ENCODE measurements around the gene IL16. TPM values are rescaled to one million over a fixed set of nuclear protein-coding genes. Genes with fewer than 3 reads are reported as not detected.

IL16 gene
- total RNA-seq, 4 donors from 2014 or later: 28.1 to 40.8 (median 37.1) TPM

DNA sequence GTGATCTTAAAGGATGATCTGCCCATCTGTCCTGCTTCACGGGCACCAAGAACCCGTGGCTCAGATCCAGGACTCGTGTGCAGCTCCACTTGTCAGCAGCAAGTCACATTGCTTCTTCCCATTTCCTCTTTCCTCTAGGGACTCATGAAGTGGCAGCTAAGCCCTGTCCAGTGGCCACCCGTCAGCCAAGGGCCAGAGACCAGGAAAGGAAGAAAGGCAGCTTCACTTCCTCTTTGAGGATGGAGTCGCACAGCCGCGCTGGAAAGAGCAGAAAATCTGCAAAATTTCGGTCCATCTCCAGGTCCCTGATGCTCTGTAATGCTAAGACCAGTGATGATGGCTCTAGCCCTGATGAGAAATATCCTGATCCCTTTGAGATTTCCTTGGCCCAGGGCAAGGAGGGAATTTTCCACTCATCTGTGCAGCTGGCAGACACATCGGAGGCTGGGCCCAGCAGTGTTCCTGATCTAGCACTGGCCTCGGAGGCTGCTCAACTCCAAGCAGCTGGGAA lies 28.5 kb downstream of the IL16 start:
- TF ChIP-seq, protein P1, sequence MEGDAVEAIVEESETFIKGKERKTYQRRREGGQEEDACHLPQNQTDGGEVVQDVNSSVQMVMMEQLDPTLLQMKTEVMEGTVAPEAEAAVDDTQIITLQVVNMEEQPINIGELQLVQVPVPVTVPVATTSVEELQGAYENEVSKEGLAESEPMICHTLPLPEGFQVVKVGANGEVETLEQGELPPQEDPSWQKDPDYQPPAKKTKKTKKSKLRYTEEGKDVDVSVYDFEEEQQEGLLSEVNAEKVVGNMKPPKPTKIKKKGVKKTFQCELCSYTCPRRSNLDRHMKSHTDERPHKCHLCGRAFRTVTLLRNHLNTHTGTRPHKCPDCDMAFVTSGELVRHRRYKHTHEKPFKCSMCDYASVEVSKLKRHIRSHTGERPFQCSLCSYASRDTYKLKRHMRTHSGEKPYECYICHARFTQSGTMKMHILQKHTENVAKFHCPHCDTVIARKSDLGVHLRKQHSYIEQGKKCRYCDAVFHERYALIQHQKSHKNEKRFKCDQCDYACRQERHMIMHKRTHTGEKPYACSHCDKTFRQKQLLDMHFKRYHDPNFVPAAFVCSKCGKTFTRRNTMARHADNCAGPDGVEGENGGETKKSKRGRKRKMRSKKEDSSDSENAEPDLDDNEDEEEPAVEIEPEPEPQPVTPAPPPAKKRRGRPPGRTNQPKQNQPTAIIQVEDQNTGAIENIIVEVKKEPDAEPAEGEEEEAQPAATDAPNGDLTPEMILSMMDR (IDR thresholded peaks at IDR 0.05; ENCODE audit: low read depth): no peak

DNA sequence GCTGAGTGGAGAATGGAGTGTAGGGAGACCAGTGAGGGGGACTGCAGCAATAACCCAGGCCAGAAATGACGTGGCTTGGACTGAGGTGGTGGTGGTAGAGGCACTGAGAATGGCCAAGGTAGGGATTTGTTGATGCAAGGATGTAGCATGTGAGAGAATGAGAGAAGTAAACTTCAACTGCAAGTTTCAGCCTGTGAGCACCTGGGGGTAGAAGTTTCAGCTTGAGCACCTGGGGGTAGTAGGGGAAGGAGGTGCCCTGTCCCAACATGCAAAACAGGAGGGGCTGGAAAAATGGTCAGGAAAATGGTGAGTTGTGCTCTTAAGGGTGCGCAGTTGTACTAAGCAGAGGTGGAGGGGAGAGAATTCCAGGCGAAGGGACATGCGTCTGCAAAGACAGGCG lies 31.0 kb downstream of the IL16 start:
- TF ChIP-seq, protein P1 (IDR thresholded peaks at IDR 0.05; ENCODE audit: low read depth): no peak

DNA sequence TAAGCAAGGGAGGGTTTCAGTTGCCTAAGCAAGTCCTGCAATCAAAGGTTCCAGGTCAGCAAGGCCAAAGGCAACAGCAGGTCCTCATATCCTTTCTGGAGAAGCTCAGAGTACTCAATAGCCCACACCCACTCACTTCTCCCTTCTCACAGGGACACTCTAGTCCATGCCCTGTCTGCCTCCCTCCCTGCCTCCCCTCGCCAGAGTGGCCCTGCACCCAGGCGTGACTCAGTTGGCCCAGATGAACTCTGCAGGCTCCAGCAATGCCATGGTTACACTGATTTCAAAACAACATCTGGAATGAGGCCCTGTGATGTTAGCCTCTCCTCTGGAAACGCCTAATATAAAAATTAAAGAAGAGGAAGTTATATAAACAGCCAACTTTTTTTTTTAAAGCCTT lies 32.9 kb downstream of the IL16 start:
- TF ChIP-seq, protein P1 (IDR thresholded peaks at IDR 0.05; ENCODE audit: low read depth): no peak

DNA sequence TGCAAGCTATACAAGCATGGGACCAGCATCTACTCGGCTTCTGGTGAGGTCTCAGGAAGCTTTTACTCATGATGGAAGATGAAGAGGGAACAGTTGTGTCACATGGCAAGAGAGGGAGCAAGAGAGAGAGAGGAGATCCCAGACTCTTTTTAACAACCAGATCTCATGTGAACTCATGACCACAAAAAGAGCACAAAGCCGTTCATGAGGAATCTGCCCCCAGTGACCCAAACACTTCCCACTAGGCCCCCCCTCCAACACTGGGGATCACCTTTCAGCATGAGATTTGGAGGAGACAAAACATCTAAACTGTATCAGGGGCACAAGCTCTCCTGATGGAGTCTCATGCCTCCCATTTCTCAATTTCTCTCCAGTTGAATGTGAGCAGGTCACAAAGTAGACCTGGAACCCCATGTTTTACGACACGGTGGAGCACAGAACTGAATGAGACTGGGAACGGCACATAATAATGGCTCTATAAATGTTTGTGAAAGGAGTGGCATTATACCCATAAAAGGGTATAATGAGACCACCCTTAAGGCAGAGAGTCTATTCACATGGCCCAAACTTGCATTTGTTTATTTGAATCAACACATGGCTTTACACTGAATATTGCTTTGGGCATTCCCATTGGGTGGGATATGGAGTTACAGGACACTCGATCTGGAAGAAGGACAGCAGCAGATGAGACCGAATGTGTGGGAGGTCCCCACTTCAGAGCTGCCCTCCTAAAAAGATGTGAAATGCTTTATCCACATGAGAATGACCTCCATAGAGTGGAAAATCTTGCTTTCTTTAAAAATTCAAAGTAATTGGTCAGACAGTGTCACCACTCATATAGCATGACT lies 38.8 kb downstream of the IL16 start:
- TF ChIP-seq, protein P1 (IDR thresholded peaks at IDR 0.05; ENCODE audit: low read depth): no peak

DNA sequence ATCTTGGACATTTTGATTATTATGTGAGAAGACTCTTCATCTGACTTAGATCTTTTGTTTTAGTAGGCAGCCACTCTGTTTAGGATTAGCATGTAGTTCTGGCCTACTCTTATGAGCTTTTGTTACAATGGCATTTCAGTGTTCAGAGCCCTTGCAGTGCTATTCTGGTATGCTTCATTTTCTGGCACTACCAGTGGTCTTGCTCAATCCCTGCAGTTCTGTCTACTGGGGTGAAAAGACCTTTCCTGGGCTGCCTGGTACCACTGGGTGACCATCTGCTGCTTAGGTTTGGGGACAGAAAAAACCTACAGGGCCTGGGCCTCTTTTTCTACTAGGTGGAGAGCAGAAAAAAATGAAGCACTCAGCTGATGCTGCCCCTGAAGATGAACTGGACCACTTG lies 42.5 kb downstream of the IL16 start:
- TF ChIP-seq, protein P1 (IDR thresholded peaks at IDR 0.05; ENCODE audit: low read depth): no peak

DNA sequence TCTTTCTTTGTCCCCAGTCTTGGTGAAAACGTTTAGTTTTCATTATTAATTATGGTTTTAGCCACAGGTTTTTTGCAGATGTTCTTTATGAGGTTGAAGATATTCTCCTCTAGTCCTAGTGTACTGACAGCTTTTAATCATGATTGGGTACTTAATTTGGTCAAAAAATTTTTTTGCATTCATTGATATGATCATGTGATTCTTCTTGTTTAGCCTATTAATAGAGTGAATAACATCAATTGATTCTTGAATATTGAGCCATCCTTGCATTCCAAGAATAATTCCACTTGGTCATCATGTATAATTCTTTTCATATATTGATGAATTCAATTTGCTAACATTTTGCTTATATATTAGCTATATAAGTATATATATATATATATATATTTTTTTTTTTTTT lies 46.1 kb downstream of the IL16 start:
- TF ChIP-seq, protein P1 (IDR thresholded peaks at IDR 0.05; ENCODE audit: low read depth): no peak

DNA sequence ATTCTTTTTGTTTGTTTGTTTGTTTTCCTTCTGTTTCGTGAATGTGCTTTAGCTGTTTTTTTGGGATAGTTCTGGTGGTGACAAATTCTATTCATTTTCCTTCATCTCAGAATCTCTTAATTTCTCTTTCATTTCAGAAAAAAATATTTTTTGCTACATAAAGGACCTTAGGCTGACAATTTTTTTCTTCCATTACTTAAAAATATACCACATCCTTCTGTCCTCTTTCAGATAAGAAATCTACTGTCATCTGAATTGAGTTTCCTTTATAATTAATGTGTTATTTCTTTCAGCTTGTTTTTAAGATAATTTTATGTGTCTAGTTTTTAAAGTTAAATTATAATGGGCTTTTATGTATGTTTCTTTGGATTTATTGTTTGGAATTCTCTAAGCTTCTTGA lies 47.6 kb downstream of the IL16 start:
- TF ChIP-seq, protein P1 (IDR thresholded peaks at IDR 0.05; ENCODE audit: low read depth): no peak
